MM.1S (cell line): ENCODE measurements around the gene LRRTM2.

ENCODE experiments used
- CTCF ChIP-seq: fragments of 300-600 bp; sonication (generic); IDR thresholded peaks from 2 replicates; pipeline ENCODE4 v1.5.1; 2016; ENCODE audit warnings: antibody characterized with exemption, low read length, mixed read lengths
- EZH2 ChIP-seq: fragments of 300-600 bp; sonication (generic); optimal IDR thresholded peaks from 2 replicates; pipeline ENCODE3; 2017; ENCODE audit warnings: low read depth, mild to moderate bottlenecking, antibody characterized with exemption, low read length, mixed read lengths
- EZH2phosphoT487 ChIP-seq: fragments of 300-600 bp; sonication (generic); IDR thresholded peaks from 2 replicates; pipeline ENCODE4 v1.6.1; 2018; ENCODE audit warnings: antibody characterized with exemption, low read length

- TF ChIP-seq CTCF, result no peak
- TF ChIP-seq EZH2, result no peak
- TF ChIP-seq EZH2phosphoT487, result no peak
These were observed 24.2 kb downstream of the LRRTM2 start for GRCh38 chr5:138850865-138851435.
